A549 treated with DMSO at 1 μM for 4 hours (cell line): ENCODE data around the gene OR1S2. TPM values are rescaled to one million over a fixed set of nuclear protein-coding genes. Genes with fewer than 3 reads are reported as not detected.

Experiments used
- total RNA-seq: library from RNA; stranded (reverse); fragments of 200-300 nt; extraction: Qiagen RNA extraction; gene quantifications from 5 replicates; pipeline ENCODE4 v1.2.3, GENCODE V29; 2022; ENCODE audit warnings: low read depth

OR1S2 gene, protein sequence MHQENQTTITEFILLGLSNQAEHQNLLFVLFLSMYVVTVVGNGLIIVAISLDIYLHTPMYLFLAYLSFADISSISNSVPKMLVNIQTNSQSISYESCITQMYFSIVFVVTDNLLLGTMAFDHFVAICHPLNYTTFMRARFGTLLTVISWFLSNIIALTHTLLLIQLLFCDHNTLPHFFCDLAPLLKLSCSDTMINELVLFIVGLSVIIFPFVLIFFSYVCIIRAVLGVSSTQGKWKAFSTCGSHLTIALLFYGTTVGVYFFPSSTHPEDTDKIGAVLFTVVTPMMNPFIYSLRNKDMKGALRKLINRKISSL
- total RNA-seq, result not detected in 5 replicates

GRCh38 chr11:58204042-58204441, at the start of gene OR1S2:
OR1S2 (minus strand) TSS chr11:58204142; CDS start chr11:58204142, 0 bp downstream.

DNA sequence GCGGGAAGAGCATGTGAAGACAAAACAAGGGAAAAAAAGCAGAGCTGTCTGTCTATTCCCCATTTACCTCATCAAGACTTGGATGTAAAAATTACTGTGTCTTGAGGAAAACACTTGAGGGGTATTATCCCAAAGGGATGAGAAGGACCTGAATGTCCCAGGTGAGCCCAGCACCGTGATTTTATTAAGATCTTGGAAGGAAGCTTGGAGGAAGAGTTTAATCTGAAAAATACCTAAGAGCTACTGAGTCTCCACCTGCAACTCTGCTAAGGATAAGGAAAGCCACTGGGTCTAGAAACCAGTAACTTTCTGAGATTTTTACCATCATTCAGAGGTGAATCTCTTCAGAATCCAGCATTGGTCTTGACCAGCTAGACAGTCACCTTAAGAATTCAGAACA, 8.5 kb upstream of the OR1S2 start, which contains the start of gene OR1S1:
Gene OR1S1, plus strand, starts transcription at position 301 of the 400 bp plus-strand sequence.

DNA sequence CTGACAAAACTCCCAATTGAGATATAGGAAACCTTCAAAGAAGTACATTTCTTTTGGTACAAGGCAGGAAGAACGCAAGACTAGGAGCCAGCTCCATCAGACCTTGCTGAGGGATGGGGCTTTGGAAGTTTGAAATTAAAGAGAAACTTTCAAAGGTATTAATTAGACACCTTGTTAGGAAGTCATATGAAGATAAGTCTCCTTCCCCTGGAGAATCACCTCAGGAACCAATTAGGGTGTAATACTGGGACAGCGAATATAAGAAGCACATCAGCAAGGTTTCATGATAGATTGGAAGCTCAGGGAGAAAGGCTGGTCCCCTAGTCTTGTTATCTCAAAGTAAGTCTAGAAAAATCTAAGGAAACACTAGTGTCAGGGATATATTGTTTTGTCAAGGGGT, 15.2 kb downstream of the OR1S2 start, which contains the start of gene OR9Q2:
Gene OR9Q2, plus strand, starts transcription at position 301 of the 400 bp plus-strand sequence. CDS start 1,421 bp downstream, outside the sequence.

Other genes starting within 250 kb of the OR1S2 start
- not detected in 5 replicates for gene OR9Q1, start 180.3 kb downstream of the OR1S2 start, total RNA-seq
- gene OR6Q1, start 173.2 kb downstream of the OR1S2 start, total RNA-seq, result not detected in 5 replicates
- not detected in 5 replicates for gene OR9I1, start 78.6 kb downstream of the OR1S2 start, total RNA-seq
- gene OR9Q2, start 15.1 kb downstream of the OR1S2 start, total RNA-seq, result not detected in 5 replicates
- gene OR1S1, start 8.6 kb upstream of the OR1S2 start, total RNA-seq, result not detected in 5 replicates
- gene OR10Q1, start 24.8 kb upstream of the OR1S2 start, total RNA-seq, result not detected in 5 replicates
- not detected in 5 replicates for gene OR10W1, start 64.1 kb upstream of the OR1S2 start, total RNA-seq
- not detected in 5 replicates for gene OR5B17, start 154.9 kb upstream of the OR1S2 start, total RNA-seq
- gene OR5B3, start 202.7 kb upstream of the OR1S2 start, total RNA-seq, result not detected in 5 replicates
- not detected in 5 replicates for gene OR5B2, start 224.0 kb upstream of the OR1S2 start, total RNA-seq
- gene OR5B12, start 238.1 kb upstream of the OR1S2 start, total RNA-seq, result not detected in 5 replicates